DND-41 (cell line): Measurements from ENCODE around the gene SOAT2.
"Not testable (repeated sequence)": the region's sequence is repeated elsewhere in the genome, so short reads cannot be mapped to it uniquely, and the experiment has no call there.

ENCODE experiments used
- ATAC-seq: fragments of 200-7000 bp; cut with Tn5 transposase; 3 replicates; pipeline ENCODE4 v1.9.1; 2021; ENCODE audit warnings: low read depth; ENCODE audit not compliant: insufficient read depth
- DNase-seq: peaks from one replicate; pipeline ENCODE4 v3.0.0-alpha.2; 2020
- H2AFZ ChIP-seq: 2 replicates; pipeline ENCODE4 v1.6.0; 2012; ENCODE audit warnings: low read depth, low read length
- H3K27ac ChIP-seq: 2 replicates; pipeline ENCODE4 v1.5.1; 2012; ENCODE audit warnings: low read length, inconsistent platforms
- H3K27me3 ChIP-seq: fragments of 200-600 bp; sonication (generic); 2 replicates; pipeline ENCODE4 v1.6.0; 2012; ENCODE audit warnings: low read length, mild to moderate bottlenecking, inconsistent platforms; ENCODE audit not compliant: insufficient read depth, poor library complexity
- H3K36me3 ChIP-seq: 2 replicates; pipeline ENCODE4 v1.5.1; 2012; ENCODE audit warnings: low read length, inconsistent platforms; ENCODE audit not compliant: insufficient read depth
- H3K4me1 ChIP-seq: 2 replicates; pipeline ENCODE4 v1.5.1; 2012; ENCODE audit warnings: mild to moderate bottlenecking, low read length; ENCODE audit not compliant: insufficient read depth
- H3K4me2 ChIP-seq: 2 replicates; pipeline ENCODE4 v1.6.0; 2012; ENCODE audit warnings: mild to moderate bottlenecking, moderate library complexity, low read length, inconsistent platforms; ENCODE audit not compliant: insufficient read depth
- H3K4me3 ChIP-seq, 2 experiments: fragments of 200-600 bp in 1 of 2; shearing (Covaris generic) in 1 of 2; 2 replicates each; pipeline ENCODE4 v1.5.1; 2012 to 2016; ENCODE audit warnings: inconsistent platforms in 2 of 2, low read length in 2 of 2, mild to moderate bottlenecking in 2 of 2, low read depth in 1 of 2, moderate library complexity in 1 of 2
- H3K79me2 ChIP-seq: 2 replicates; pipeline ENCODE4 v1.6.0; 2012; ENCODE audit warnings: low read length, inconsistent platforms; ENCODE audit not compliant: insufficient read depth
- H3K9ac ChIP-seq: 2 replicates; pipeline ENCODE4 v1.6.0; 2012; ENCODE audit warnings: low read depth, mild to moderate bottlenecking, inconsistent platforms, low read length, moderate library complexity
- H3K9me3 ChIP-seq: 2 replicates; pipeline ENCODE4 v1.5.1; 2012; ENCODE audit warnings: low read length, moderate library complexity, mild to moderate bottlenecking, inconsistent platforms; ENCODE audit not compliant: insufficient read depth, severe bottlenecking
- H4K20me1 ChIP-seq: 2 replicates; pipeline ENCODE4 v1.6.0; 2012; ENCODE audit warnings: low read length; ENCODE audit not compliant: insufficient read depth
- CTCF ChIP-seq: IDR thresholded peaks from 2 replicates; pipeline ENCODE4 v1.5.1; 2012; ENCODE audit warnings: borderline replicate concordance, low read length, moderate library complexity, mild to moderate bottlenecking; ENCODE audit not compliant: poor library complexity, severe bottlenecking; ENCODE audit errors: extremely low read depth
- EZH2 ChIP-seq: IDR thresholded peaks from 3 replicates; pipeline ENCODE4 v1.6.1; 2012; ENCODE audit warnings: borderline replicate concordance, low read depth, mild to moderate bottlenecking, moderate library complexity, low read length, inconsistent platforms; ENCODE audit not compliant: severe bottlenecking

The SOAT2 gene

GRCh38 chr12:53160673-53161072 lies 57.4 kb downstream of the SOAT2 start:
- Histone ChIP-seq H3K9me3 (no peaks in the 10 kb centered on the region), H3K27ac (no peak overlapping the region), H3K36me3 (no peaks in the 10 kb centered on the region), H4K20me1 (no peaks in the 10 kb centered on the region), H3K79me2 (no peaks in the 10 kb centered on the region), H3K9ac (no peak overlapping the region), H3K4me2 (no peak overlapping the region), H2AFZ (no peak overlapping the region), H3K27me3 (no peaks in the 10 kb centered on the region), H3K4me1 (peaks cover 9% of the 10 kb centered on the region), H3K4me3 (no peak overlapping the region)
- TF ChIP-seq CTCF, result no peak
- no peak for TF ChIP-seq EZH2
- ATAC-seq (no peak), DNase-seq (no peak)

DNA sequence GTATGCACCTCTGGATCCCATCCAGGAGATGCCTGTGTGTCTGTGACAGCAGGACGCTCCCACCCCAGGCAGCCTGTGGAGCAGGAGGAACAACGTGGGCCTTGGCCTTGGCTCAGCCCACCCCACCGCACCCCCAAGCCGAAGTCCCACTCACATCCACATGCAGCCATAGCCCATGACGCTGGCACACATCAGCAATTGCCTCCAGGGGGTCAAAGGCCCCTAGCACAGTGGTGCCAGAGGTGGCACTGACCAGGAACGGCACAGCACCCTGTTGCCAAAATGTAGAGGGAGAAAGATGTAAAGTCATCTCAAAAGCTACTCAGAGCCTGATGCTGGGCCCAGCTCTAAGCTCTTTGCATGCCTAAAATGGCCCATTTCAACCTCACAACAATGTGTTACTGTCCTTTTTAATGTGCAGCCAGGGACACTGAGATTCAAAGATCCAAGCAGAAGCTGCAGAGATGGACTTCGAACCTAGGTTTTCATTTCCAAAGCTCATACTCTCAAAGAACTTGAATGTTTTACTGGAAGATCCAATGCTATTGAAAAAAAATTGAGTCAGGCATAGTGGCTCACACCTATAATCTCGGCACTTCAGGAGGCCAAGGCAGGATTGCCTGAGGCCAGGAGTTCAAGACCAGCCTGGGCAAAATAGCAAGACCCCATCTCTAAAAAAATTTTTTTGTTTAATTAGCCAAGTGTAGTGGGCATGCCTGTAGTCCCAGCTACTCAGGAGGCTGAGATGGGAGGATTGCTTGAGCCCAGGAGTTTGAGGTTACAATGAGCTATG lies 58.0 kb downstream of the SOAT2 start:
- H3K4me2 ChIP-seq, result no peak overlapping the region
- no peaks in the 10 kb centered on the region for H3K27me3 ChIP-seq
- H4K20me1 ChIP-seq, result no peaks in the 10 kb centered on the region
- TF ChIP-seq EZH2, result no peak
- TF ChIP-seq CTCF, result no peak
- H3K4me3 ChIP-seq, result no peak overlapping the region
- no peak overlapping the region for H3K27ac ChIP-seq
- peaks cover 9% of the 10 kb centered on the region for H3K4me1 ChIP-seq
- DNase-seq, result no peak
- H3K36me3 ChIP-seq, result no peaks in the 10 kb centered on the region
- no peaks in the 10 kb centered on the region for H3K79me2 ChIP-seq
- H3K9me3 ChIP-seq, result no peaks in the 10 kb centered on the region
- no peak overlapping the region for H3K9ac ChIP-seq
- no peak overlapping the region for H2AFZ ChIP-seq
- ATAC-seq, result no peak

DNA sequence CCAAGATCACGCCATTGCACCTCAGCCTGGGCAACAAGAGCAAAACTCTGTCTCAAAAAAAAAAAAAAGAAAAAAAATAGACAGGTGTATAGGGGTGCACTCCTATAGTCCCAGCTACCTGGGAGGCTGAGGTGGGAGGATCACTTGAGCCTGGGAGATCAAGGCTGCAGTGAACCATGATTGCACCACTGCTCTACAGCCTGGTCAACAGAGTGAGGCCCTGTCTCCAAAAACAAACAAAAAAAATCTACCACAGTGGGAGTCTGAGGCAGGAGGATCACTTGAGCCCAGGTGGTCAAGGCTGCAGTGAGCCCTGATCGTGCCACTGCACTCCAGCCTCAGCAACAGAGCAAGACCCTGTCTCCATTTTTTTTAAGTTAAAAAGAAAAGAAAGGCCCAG lies 59.7 kb downstream of the SOAT2 start:
- not testable (repeated sequence) for H3K9ac ChIP-seq

GRCh38 chr12:53166837-53167236 lies 63.6 kb downstream of the SOAT2 start:
- no peak for TF ChIP-seq CTCF
- TF ChIP-seq EZH2, result no peak
- ATAC-seq, result no peak
- no peaks in the 10 kb centered on the region for H3K4me1 ChIP-seq
- no peak overlapping the region for H3K9ac ChIP-seq
- no peak overlapping the region for H2AFZ ChIP-seq
- H3K4me2 ChIP-seq, result no peak overlapping the region
- no peaks in the 10 kb centered on the region for H3K36me3 ChIP-seq
- no peaks in the 10 kb centered on the region for H4K20me1 ChIP-seq
- H3K9me3 ChIP-seq, result no peaks in the 10 kb centered on the region
- no peaks in the 10 kb centered on the region for H3K27me3 ChIP-seq
- H3K4me3 ChIP-seq, result no peak overlapping the region
- no peaks in the 10 kb centered on the region for H3K79me2 ChIP-seq
- no peak for DNase-seq
- H3K27ac ChIP-seq, result no peak overlapping the region

More for the DNA sequence above, 59.7 kb downstream of the SOAT2 start:
- H3K79me2 ChIP-seq, H3K9me3 ChIP-seq, DNase-seq, H3K27me3 ChIP-seq, H3K4me3 ChIP-seq, H2AFZ ChIP-seq, H4K20me1 ChIP-seq, H3K36me3 ChIP-seq, ATAC-seq, H3K4me2 ChIP-seq, H3K4me1 ChIP-seq, H3K27ac ChIP-seq: not testable (repeated sequence)
